Natural killer cell (primary cell): ENCODE data around the gene FSTL4. TPM values are rescaled to one million over a fixed set of nuclear protein-coding genes. Genes with fewer than 3 reads are reported as not detected.

Experiments
- ATAC-seq, 3 donors: fragments of 150-1000 bp in 2 of 3; fragments of 200-7000 bp in 1 of 3; cut with Tn5 transposase; 1 replicate in 1 of 3; 2 replicates in 2 of 3; pipeline ENCODE4 v1.10.0; 2021; ENCODE audit warnings: mild to moderate bottlenecking in 2 of 3, moderate library complexity in 2 of 3
- DNase-seq, 2 donors: peaks; one replicate each; pipeline versions ENCODE4 v3.0.0 to v3.0.0-alpha.2; 2013 to 2021; ENCODE audit warnings: mixed read lengths in 1 of 2
- H3K27ac ChIP-seq: one replicate; pipeline ENCODE4 v1.5.1; 2013; ENCODE audit warnings: mild to moderate bottlenecking, low read length
- H3K27me3 ChIP-seq: one replicate; pipeline ENCODE4 v1.6.1; 2013; ENCODE audit warnings: low read length; ENCODE audit not compliant: control insufficient read depth, insufficient read depth
- H3K36me3 ChIP-seq: one replicate; pipeline ENCODE4 v1.6.1; 2013; ENCODE audit warnings: low read length; ENCODE audit not compliant: control insufficient read depth, insufficient read depth
- H3K4me1 ChIP-seq: one replicate; pipeline ENCODE4 v1.6.1; 2013; ENCODE audit warnings: low read length; ENCODE audit not compliant: control insufficient read depth, insufficient read depth
- H3K4me3 ChIP-seq: one replicate; pipeline ENCODE4 v1.5.1; 2013; ENCODE audit warnings: low read length
- H3K9me3 ChIP-seq: one replicate; pipeline ENCODE4 v1.6.1; 2013; ENCODE audit warnings: low read length; ENCODE audit not compliant: control insufficient read depth, insufficient read depth
- H3K27ac Mint-ChIP-seq, 2 donors: one replicate each; pipeline ENCODE4 v1.8.0; 2022; ENCODE audit warnings: mild to moderate bottlenecking in 2 of 2, mixed read lengths in 2 of 2, moderate library complexity in 1 of 2
- H3K27me3 Mint-ChIP-seq, 2 donors: one replicate each; pipeline ENCODE4 v1.8.0; 2022; ENCODE audit warnings: low read depth in 2 of 2, mixed read lengths in 2 of 2
- H3K36me3 Mint-ChIP-seq: one replicate; pipeline ENCODE4 v1.8.0; 2022; ENCODE audit warnings: mixed read lengths
- H3K4me1 Mint-ChIP-seq, 2 donors: one replicate each; pipeline ENCODE4 v1.8.0; 2022; ENCODE audit warnings: mixed read lengths in 2 of 2
- H3K4me3 Mint-ChIP-seq: one replicate; pipeline ENCODE4 v1.8.0; 2022; ENCODE audit warnings: mild to moderate bottlenecking, moderate library complexity, mixed read lengths
- H3K9me3 Mint-ChIP-seq, 2 donors: one replicate each; pipeline ENCODE4 v1.8.0; 2022; ENCODE audit warnings: mixed read lengths in 2 of 2
- CTCF ChIP-seq: fragments of 200-600 bp; IDR thresholded peaks from one replicate; pipeline ENCODE4 v1.8.0; 2022; ENCODE audit warnings: antibody characterized with exemption
- WGBS: methylation state at CpG from one replicate; pipeline ENCODE4 v1.1.7; 2013; ENCODE audit warnings: missing lambda C conversion rate; ENCODE audit not compliant: insufficient coverage; 5-methylcytosine and 5-hydroxymethylcytosine counted together
- intact Hi-C: fragments of 100-400 bp; cut with micrococcal nuclease; formaldehyde crosslinking; loops from one replicate; pipeline ENCODE4 v1.14.2; 2022
- total RNA-seq, 4 donors: library from RNA; stranded (reverse); fragments of 120-200 nt in 1 of 4; gene quantifications; one replicate each; pipeline versions ENCODE4 v1.2.3 to v1.2.4, GENCODE V29; 2013 to 2022

The FSTL4 gene
- total RNA-seq, 3 donors from 2014 or later (not counting 1 experiment from before 2014, with no cell fraction given) = 0.11 to 0.75 (median 0.55) TPM

DNA sequence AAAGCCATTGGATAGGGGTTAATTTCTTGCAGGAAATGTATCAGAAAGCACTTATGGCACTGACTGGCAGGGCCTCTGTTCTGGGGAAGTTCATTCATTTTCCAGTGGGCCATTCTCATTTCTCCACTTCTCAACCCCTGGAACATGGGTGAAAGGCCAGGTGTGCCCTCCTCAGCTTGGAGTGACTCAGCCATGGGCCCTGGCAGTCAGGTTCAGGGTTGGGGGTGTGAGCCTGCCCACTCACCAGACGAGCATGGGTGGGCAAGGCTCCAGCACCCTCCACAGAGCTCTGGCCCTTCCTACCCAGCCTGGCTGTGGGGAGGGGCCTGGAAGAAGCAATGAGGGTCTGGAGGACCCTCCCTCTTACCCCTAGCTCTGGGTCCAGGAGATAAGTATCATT, 386.2 kb downstream of the FSTL4 start:
- H3K4me1 Mint-ChIP-seq = no peaks in the 10 kb centered on the region
- no peak for TF ChIP-seq CTCF
- no peak overlapping the region for H3K27ac ChIP-seq
- H3K27ac Mint-ChIP-seq = no peak overlapping the region
- no peaks in the 10 kb centered on the region for H3K4me1 ChIP-seq
- peaks cover 5 to 7% of the 10 kb centered on the region in 2 donors for H3K27me3 Mint-ChIP-seq
- DNase-seq (no peak), ATAC-seq (no peak)
- H3K36me3 Mint-ChIP-seq = no peaks in the 10 kb centered on the region
- no peaks in the 10 kb centered on the region for H3K9me3 Mint-ChIP-seq
- no peak overlapping the region for H3K4me3 ChIP-seq
- no peaks in the 10 kb centered on the region for H3K27me3 ChIP-seq
- WGBS = 50% methylated on average over 1 of the region's 1 CpG
- intact Hi-C loops = no loop called here
- no peaks in the 10 kb centered on the region for H3K36me3 ChIP-seq
- H3K4me3 Mint-ChIP-seq = no peak overlapping the region
- no peaks in the 10 kb centered on the region for H3K9me3 ChIP-seq

GRCh38 chr5:133225671-133226152, 386.6 kb downstream of the FSTL4 start:
- 89% methylated on average over 7 of the region's 7 CpGs for WGBS
- no peak overlapping the region for H3K27ac Mint-ChIP-seq
- H3K9me3 ChIP-seq = no peaks in the 10 kb centered on the region

DNA sequence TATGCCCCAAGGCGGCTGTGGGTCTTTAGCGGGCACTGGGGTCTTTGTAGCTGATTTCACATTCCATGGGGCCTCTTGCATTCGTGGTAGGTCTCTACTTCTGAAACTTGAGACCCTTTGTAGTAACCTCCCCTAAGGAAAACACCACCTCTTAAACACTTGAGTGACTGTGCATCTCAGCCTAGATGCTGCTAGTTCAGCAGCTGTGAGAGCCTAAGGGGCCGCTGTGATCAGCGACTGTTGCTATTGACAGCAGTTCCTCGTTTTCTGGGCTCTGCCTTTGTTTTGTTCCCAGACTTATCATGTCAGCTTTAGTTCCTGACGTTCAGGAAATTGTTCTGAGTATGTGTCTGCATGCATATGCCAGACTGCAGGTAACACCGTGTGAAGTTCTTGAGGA, 389.4 kb downstream of the FSTL4 start:
- H3K27ac Mint-ChIP-seq = no peak overlapping the region
- no peak overlapping the region for H3K4me3 Mint-ChIP-seq
- peaks cover 7 to 8% of the 10 kb centered on the region in 2 donors for H3K27me3 Mint-ChIP-seq
- H3K36me3 Mint-ChIP-seq = no peaks in the 10 kb centered on the region
- Histone ChIP-seq H3K4me3 (no peak overlapping the region), H3K36me3 (no peaks in the 10 kb centered on the region), H3K27ac (no peak overlapping the region), H3K9me3 (no peaks in the 10 kb centered on the region), H3K27me3 (no peaks in the 10 kb centered on the region), H3K4me1 (no peaks in the 10 kb centered on the region)
- 54% methylated on average over 8 of the region's 8 CpGs for WGBS
- H3K9me3 Mint-ChIP-seq = no peaks in the 10 kb centered on the region
- DNase-seq = no peak
- TF ChIP-seq CTCF = no peak
- intact Hi-C loops = no loop called here
- ATAC-seq = no peak
- no peaks in the 10 kb centered on the region for H3K4me1 Mint-ChIP-seq

More at GRCh38 chr5:133225671-133226152, 386.6 kb downstream of the FSTL4 start:
- TF ChIP-seq CTCF = no peak
- Mint-ChIP-seq H3K36me3 (no peaks in the 10 kb centered on the region), H3K27me3 (peaks cover 5 to 7% of the 10 kb centered on the region in 2 donors), H3K4me3 (no peak overlapping the region), H3K4me1 (no peaks in the 10 kb centered on the region), H3K9me3 (no peaks in the 10 kb centered on the region)
- Histone ChIP-seq H3K36me3 (no peaks in the 10 kb centered on the region), H3K4me1 (no peaks in the 10 kb centered on the region), H3K4me3 (no peak overlapping the region), H3K27ac (no peak overlapping the region), H3K27me3 (no peaks in the 10 kb centered on the region)
- no peak for ATAC-seq
- intact Hi-C loops = no loop called here
- no peak for DNase-seq

GRCh38 chr5:133222521-133222920, 389.8 kb downstream of the FSTL4 start:
- Histone ChIP-seq H3K27me3 (no peaks in the 10 kb centered on the region), H3K36me3 (no peaks in the 10 kb centered on the region), H3K27ac (no peak overlapping the region), H3K4me3 (no peak overlapping the region), H3K4me1 (no peaks in the 10 kb centered on the region), H3K9me3 (no peaks in the 10 kb centered on the region)
- DNase-seq = no peak
- H3K36me3 Mint-ChIP-seq = no peaks in the 10 kb centered on the region
- no peak overlapping the region for H3K27ac Mint-ChIP-seq
- 92% methylated on average over 4 of the region's 4 CpGs for WGBS
- no peak overlapping the region for H3K4me3 Mint-ChIP-seq
- intact Hi-C loops = no loop called here
- no peak for TF ChIP-seq CTCF
- H3K27me3 Mint-ChIP-seq = peaks cover 7 to 9% of the 10 kb centered on the region in 2 donors
- no peak for ATAC-seq
- H3K4me1 Mint-ChIP-seq = no peaks in the 10 kb centered on the region
- H3K9me3 Mint-ChIP-seq = no peaks in the 10 kb centered on the region
